Tibial artery (tissue), 4 donors: ENCODE data around the gene DMD.
A peak's percentile ranks its signal among the peaks of the same experiment; 100 is the strongest.

Experiments used
- DNase-seq, 2 donors: peaks; one replicate each; pipeline ENCODE4 v3.0.0-alpha.2; 2019
- H3K27ac ChIP-seq, 2 donors: fragments of 200-600 bp; sonication (generic) in 1 of 2; 1 replicate in 1 of 2; 2 replicates in 1 of 2; pipeline ENCODE4 v1.5.1; 2018 to 2019; ENCODE audit warnings: mild to moderate bottlenecking in 1 of 2
- H3K27me3 ChIP-seq, 2 donors: fragments of 200-600 bp; sonication (generic) in 1 of 2; one replicate each; pipeline versions ENCODE4 v1.5.1 to v1.6.0; 2016 to 2019
- H3K36me3 ChIP-seq, 3 donors: fragments of 200-600 bp; sonication (generic) in 2 of 3; one replicate each; pipeline ENCODE4 v1.5.1; 2016 to 2019; ENCODE audit warnings: mild to moderate bottlenecking in 2 of 3
- H3K4me1 ChIP-seq, 4 donors: fragments of 200-600 bp; sonication (generic) in 2 of 4; 1 replicate in 3 of 4; 2 replicates in 1 of 4; pipeline ENCODE4 v1.5.1; 2016 to 2019
- H3K4me3 ChIP-seq, 2 donors: fragments of 200-600 bp; sonication (generic) in 1 of 2; 1 replicate in 1 of 2; 2 replicates in 1 of 2; pipeline ENCODE4 v1.5.1; 2018 to 2019; ENCODE audit warnings: mild to moderate bottlenecking in 2 of 2
- H3K9me3 ChIP-seq, 3 donors: fragments of 200-600 bp; sonication (generic) in 1 of 3; one replicate each; pipeline ENCODE4 v1.5.1; 2016 to 2019
- CTCF ChIP-seq, 2 experiments: fragments of 200-600 bp in 1 of 2; fragments of 450-650 bp in 1 of 2; IDR thresholded peaks; one replicate each; pipeline ENCODE4 v1.5.1; 2017 to 2019; ENCODE audit warnings: antibody characterized with exemption in 2 of 2, mild to moderate bottlenecking in 1 of 2, moderate library complexity in 1 of 2
- intact Hi-C: fragments of 100-400 bp; cut with DNase I; formaldehyde crosslinking; loops from one replicate; pipeline ENCODE4 v1.15.0; 2023; ENCODE audit warnings: low total_unique reads

DMD gene

DNA sequence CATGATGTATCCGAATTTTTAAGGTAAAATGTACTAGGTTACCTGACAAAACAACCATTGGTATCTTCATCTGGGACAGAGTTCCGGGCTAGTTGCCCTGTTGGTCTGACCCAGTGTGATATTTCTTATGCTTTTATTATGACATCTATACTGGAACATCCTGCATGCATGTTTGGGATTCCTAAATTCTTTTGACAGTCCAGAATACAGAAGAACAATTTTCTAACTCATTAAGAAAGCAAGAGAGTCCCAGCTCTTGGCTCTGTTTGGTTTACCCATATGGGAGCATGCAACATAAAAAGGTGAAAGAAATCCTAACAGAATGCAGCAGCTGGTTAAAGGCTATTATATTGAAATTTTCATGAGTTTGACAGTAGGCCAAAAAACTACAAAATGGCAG lies 1891.8 kb downstream of the DMD start:
- Histone ChIP-seq H3K9me3 (no peaks in the 10 kb centered on the region), H3K4me3 (no peak overlapping the region), H3K27ac (no peak overlapping the region), H3K27me3 (no peaks in the 10 kb centered on the region), H3K36me3 (no peaks in the 10 kb centered on the region), H3K4me1 (peaks cover 0 to 13% (median 0%) of the 10 kb centered on the region in 4 donors)
- DNase-seq: no peak
- TF ChIP-seq CTCF (IDR thresholded peaks at IDR 0.05): no peak
- intact Hi-C loops: no loop called here

DNA sequence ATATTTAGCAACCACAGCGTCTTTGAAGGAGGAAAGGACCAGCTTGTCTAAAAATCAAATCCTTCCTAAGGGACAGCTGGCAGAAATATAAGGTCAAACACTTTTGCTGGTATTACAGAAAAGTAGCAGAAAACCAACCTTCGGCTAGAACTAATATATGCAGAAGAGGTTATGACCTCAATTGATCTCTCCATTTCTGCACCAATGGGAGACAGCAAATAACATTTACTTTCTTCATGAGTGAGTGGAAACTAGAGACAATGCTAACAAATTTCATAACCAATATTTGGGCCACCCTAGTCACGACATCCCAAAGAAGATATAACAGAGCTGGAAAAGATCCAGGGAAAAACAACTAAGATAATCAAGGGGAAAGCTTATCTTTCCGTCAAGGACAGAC lies 1892.5 kb downstream of the DMD start:
- no peak for TF ChIP-seq CTCF (IDR thresholded peaks at IDR 0.05)
- Histone ChIP-seq H3K27me3 (no peaks in the 10 kb centered on the region), H3K4me1 (peaks cover 0 to 19% (median 0%) of the 10 kb centered on the region in 4 donors), H3K4me3 (no peak overlapping the region), H3K9me3 (no peaks in the 10 kb centered on the region), H3K27ac (no peak overlapping the region), H3K36me3 (no peaks in the 10 kb centered on the region)
- no peak for DNase-seq
- intact Hi-C loops: no loop called here

DNA sequence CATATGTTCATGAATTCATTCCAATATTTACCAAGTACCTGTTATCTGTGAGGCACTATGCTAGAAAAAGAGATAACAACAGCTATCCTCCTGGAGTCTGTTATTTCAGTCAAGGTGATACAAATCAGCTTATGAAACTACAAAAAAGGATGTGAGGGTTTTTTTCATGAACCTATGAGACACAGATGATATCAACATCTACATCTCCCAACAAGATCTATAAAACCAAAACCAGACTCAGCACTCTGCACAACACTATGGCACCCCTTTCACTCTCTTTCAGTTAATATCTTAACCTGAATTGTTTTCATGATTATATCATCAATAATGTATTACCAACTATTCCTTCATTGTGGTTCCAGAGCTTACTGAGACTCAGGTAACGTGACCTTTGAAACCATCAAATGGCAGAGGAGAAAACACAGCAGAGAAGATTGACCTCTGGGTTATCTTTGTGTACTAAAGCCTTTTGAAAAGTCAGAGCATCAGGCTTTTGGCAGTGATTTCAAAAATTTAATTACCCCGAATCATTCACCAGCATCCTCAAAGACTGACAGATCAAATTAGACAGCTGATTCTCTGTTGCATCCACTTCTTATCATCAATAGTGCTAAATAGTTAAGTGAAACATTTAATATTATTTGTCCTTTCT lies 1894.9 kb downstream of the DMD start:
- Histone ChIP-seq H3K9me3 (no peaks in the 10 kb centered on the region), H3K27me3 (no peaks in the 10 kb centered on the region), H3K4me3 (no peak overlapping the region), H3K4me1 (peaks cover 0 to 22% (median 0%) of the 10 kb centered on the region in 4 donors), H3K36me3 (no peaks in the 10 kb centered on the region), H3K27ac (no peak overlapping the region)
- intact Hi-C loops: no loop called here
- DNase-seq: no peak
- TF ChIP-seq CTCF (IDR thresholded peaks at IDR 0.05): no peak

DNA sequence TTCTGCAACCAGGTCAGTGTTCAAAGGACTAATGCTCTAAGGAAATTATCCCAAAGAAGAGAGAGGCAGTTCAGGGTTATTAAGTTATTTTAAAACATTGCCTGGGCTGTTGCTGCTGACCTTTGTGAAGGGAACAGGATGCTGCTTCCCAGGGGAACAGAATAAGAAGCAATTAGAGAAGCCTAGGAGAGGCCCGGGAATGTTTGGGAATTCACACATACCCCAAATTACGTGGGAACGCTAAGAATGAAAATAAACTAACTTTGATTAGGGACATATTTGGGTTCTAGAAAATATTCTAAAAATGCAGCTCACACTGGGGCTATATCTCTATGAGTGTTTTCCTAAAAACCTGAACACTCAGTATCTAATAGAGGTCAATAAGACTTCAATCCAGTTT lies 1896.4 kb downstream of the DMD start:
- peak overlapping the region; percentile 28 to 53 for H3K27ac ChIP-seq
- no peak for TF ChIP-seq CTCF (IDR thresholded peaks at IDR 0.05)
- peaks cover 0 to 3% (median 0%) of the 10 kb centered on the region in 3 donors for H3K9me3 ChIP-seq
- no peaks in the 10 kb centered on the region for H3K36me3 ChIP-seq
- intact Hi-C loops: no loop called here
- H3K4me3 ChIP-seq: no peak overlapping the region
- DNase-seq: no peak
- no peaks in the 10 kb centered on the region for H3K27me3 ChIP-seq
- peaks cover 0 to 22% (median 0%) of the 10 kb centered on the region in 4 donors for H3K4me1 ChIP-seq

- H3K36me3 ChIP-seq: no peaks in the 10 kb centered on the region
- H3K4me1 ChIP-seq: no peaks in the 10 kb centered on the region
- H3K27ac ChIP-seq: no peak overlapping the region
- H3K9me3 ChIP-seq: peaks cover 0 to 3% (median 0%) of the 10 kb centered on the region in 3 donors
- no peak for TF ChIP-seq CTCF (IDR thresholded peaks at IDR 0.05)
- DNase-seq: no peak
- intact Hi-C loops: no loop called here
- no peak overlapping the region for H3K4me3 ChIP-seq
- H3K27me3 ChIP-seq: no peaks in the 10 kb centered on the region
Measured at GRCh38 chrX:31307952-31308351, 1903.4 kb downstream of the DMD start.
